Neural cell (in vitro differentiated cells): Measurements from ENCODE around the gene SLC38A7. TPM values are rescaled to one million over a fixed set of nuclear protein-coding genes. Genes with fewer than 3 reads are reported as not detected.

Experiments
- H2AFZ ChIP-seq: fragments of 200-600, 300-800 bp; sonication (generic), shearing (Covaris generic); 2 replicates; pipeline ENCODE4 v1.6.0; 2014; ENCODE audit warnings: low read depth, mild to moderate bottlenecking, antibody characterized with exemption, low read length, moderate library complexity
- H3F3A ChIP-seq: fragments of 200-600 bp; shearing (Covaris generic); 2 replicates; pipeline ENCODE4 v1.6.1; 2016; ENCODE audit warnings: mild to moderate bottlenecking, moderate library complexity, mixed read lengths, antibody characterized with exemption, low read length; ENCODE audit not compliant: insufficient read depth, poor library complexity, severe bottlenecking
- H3K27ac ChIP-seq: fragments of 200-600, 300-800 bp; sonication (generic), shearing (Covaris generic); 2 replicates; pipeline ENCODE4 v1.5.1; 2014; ENCODE audit warnings: mild to moderate bottlenecking, low read length, moderate library complexity
- H3K27me3 ChIP-seq: fragments of 300-800, 200-600 bp; sonication (generic), shearing (Covaris generic); 2 replicates; pipeline ENCODE4 v1.6.0; 2014; ENCODE audit warnings: mild to moderate bottlenecking, low read depth, low read length, moderate library complexity; ENCODE audit not compliant: insufficient read depth
- H3K36me3 ChIP-seq: fragments of 300-800, 200-600 bp; sonication (generic), shearing (Covaris generic); 2 replicates; pipeline ENCODE4 v1.5.1; 2014; ENCODE audit warnings: mild to moderate bottlenecking, antibody characterized with exemption, low read length, moderate library complexity; ENCODE audit not compliant: insufficient read depth
- H3K4me2 ChIP-seq: fragments of 300-800, 200-600 bp; sonication (generic), shearing (Covaris generic); 2 replicates; pipeline ENCODE4 v1.6.0; 2014; ENCODE audit warnings: mild to moderate bottlenecking, low read length
- H3K4me3 ChIP-seq: fragments of 300-800, 200-600 bp; sonication (generic), shearing (Covaris generic); 2 replicates; pipeline ENCODE4 v1.5.1; 2014; ENCODE audit warnings: mild to moderate bottlenecking, low read length, moderate library complexity
- H3K79me2 ChIP-seq: fragments of 200-600 bp; shearing (Covaris generic); replicated peaks from 2 replicates; pipeline ENCODE4 v1.6.0; 2014; ENCODE audit warnings: mild to moderate bottlenecking, low read length, moderate library complexity; ENCODE audit not compliant: insufficient read depth
- H3K9ac ChIP-seq: fragments of 300-800, 200-600 bp; sonication (generic), shearing (Covaris generic); 2 replicates; pipeline ENCODE4 v1.6.1; 2016; ENCODE audit warnings: mild to moderate bottlenecking, low read length, mixed read lengths
- H3K9me2 ChIP-seq: fragments of 200-600 bp; shearing (Covaris generic); 2 replicates; pipeline ENCODE4 v1.6.1; 2016; ENCODE audit warnings: mild to moderate bottlenecking, low read length, mixed read lengths; ENCODE audit not compliant: insufficient read depth
- H3K9me3 ChIP-seq: fragments of 200-600, 300-800 bp; sonication (generic), shearing (Covaris generic); 2 replicates; pipeline ENCODE4 v1.6.1; 2016; ENCODE audit warnings: mild to moderate bottlenecking, mixed run types, low read length, moderate library complexity, mixed read lengths
- H4K20me1 ChIP-seq: fragments of 200-600 bp; shearing (Covaris generic); 2 replicates; pipeline ENCODE4 v1.6.1; 2016; ENCODE audit warnings: mild to moderate bottlenecking, mixed run types; ENCODE audit not compliant: insufficient read depth
- CTCF ChIP-seq: fragments of 450-650 bp; IDR thresholded peaks from 2 replicates; pipeline ENCODE4 v1.5.1; 2014; ENCODE audit warnings: antibody characterized with exemption, mild to moderate bottlenecking, moderate library complexity; ENCODE audit not compliant: poor library complexity, severe bottlenecking
- EP300 ChIP-seq: fragments of 450-650 bp; conservative IDR thresholded peaks from 2 replicates; pipeline ENCODE4 v1.6.1; 2014; ENCODE audit warnings: antibody characterized with exemption, mild to moderate bottlenecking, moderate library complexity; ENCODE audit not compliant: poor library complexity, severe bottlenecking
- EZH2 ChIP-seq: fragments of 200-600, 300-800 bp; shearing (Covaris generic), sonication (generic); IDR thresholded peaks from 2 replicates; pipeline ENCODE4 v1.6.1; 2014; ENCODE audit warnings: antibody characterized with exemption, low read length, borderline replicate concordance, mild to moderate bottlenecking; ENCODE audit not compliant: insufficient read depth, poor library complexity, severe bottlenecking
- MXI1 ChIP-seq: fragments of 450-650 bp; conservative IDR thresholded peaks from 2 replicates; pipeline ENCODE4 v1.6.1; 2014; ENCODE audit warnings: antibody characterized with exemption, mild to moderate bottlenecking; ENCODE audit not compliant: poor library complexity, severe bottlenecking
- POLR2AphosphoS5 ChIP-seq: IDR thresholded peaks from 2 replicates; pipeline ENCODE4 v1.6.1; 2012
- RAD21 ChIP-seq: fragments of 450-650 bp; conservative IDR thresholded peaks from 2 replicates; pipeline ENCODE4 v1.6.1; 2014; ENCODE audit warnings: antibody characterized with exemption, mild to moderate bottlenecking, moderate library complexity
- REST ChIP-seq: IDR thresholded peaks from 2 replicates; pipeline ENCODE4 v1.6.1; 2012; ENCODE audit warnings: borderline replicate concordance
- SMC3 ChIP-seq: fragments of 450-650 bp; conservative IDR thresholded peaks from 2 replicates; pipeline ENCODE4 v1.6.1; 2014; ENCODE audit warnings: antibody characterized with exemption, mild to moderate bottlenecking, moderate library complexity; ENCODE audit not compliant: poor library complexity
- TAF1 ChIP-seq: IDR thresholded peaks from 2 replicates; pipeline ENCODE4 v1.6.1; 2012; ENCODE audit warnings: low read depth
- polyA plus RNA-seq: library from polyadenylated mRNA; depleted of rRNA; stranded (reverse); fragments of >200 nt; gene quantifications from 2 replicates; pipeline ENCODE4 v1.2.3, GENCODE V29; 2014

SLC38A7 gene
- polyA plus RNA-seq, 1 donor from 2014 or later: 10.2 TPM

- H3K79me2 ChIP-seq: no peaks in the 10 kb centered on the region
- no peak overlapping the region for H2AFZ ChIP-seq
- no peak overlapping the region for H3K4me2 ChIP-seq
- H3K9me3 ChIP-seq: no peaks in the 10 kb centered on the region
- no peaks in the 10 kb centered on the region for H3F3A ChIP-seq
- no peaks in the 10 kb centered on the region for H3K36me3 ChIP-seq
- H3K9me2 ChIP-seq: no peaks in the 10 kb centered on the region
- H3K27ac ChIP-seq: no peak overlapping the region
- H4K20me1 ChIP-seq: no peaks in the 10 kb centered on the region
- H3K4me3 ChIP-seq: no peak overlapping the region
- no peak overlapping the region for H3K9ac ChIP-seq
- TF ChIP-seq RAD21 (no peak), CTCF (no peak), SMC3 (no peak), EZH2 (no peak), EP300 (no peak), MXI1 (no peak), POLR2AphosphoS5 (no peak), REST (no peak), TAF1 (no peak)
- H3K27me3 ChIP-seq: no peaks in the 10 kb centered on the region
These were observed 14.6 kb upstream of the SLC38A7 start for GRCh38 chr16:58699151-58699550.

- no peak overlapping the region for H3K4me3 ChIP-seq
- no peaks in the 10 kb centered on the region for H3K9me2 ChIP-seq
- H3K79me2 ChIP-seq: no peaks in the 10 kb centered on the region
- H3K27ac ChIP-seq: no peak overlapping the region
- H2AFZ ChIP-seq: no peak overlapping the region
- no peak overlapping the region for H3K4me2 ChIP-seq
- no peak overlapping the region for H3K9ac ChIP-seq
- no peaks in the 10 kb centered on the region for H3K9me3 ChIP-seq
- H4K20me1 ChIP-seq: no peaks in the 10 kb centered on the region
- no peaks in the 10 kb centered on the region for H3K36me3 ChIP-seq
- H3K27me3 ChIP-seq: no peaks in the 10 kb centered on the region
- no peaks in the 10 kb centered on the region for H3F3A ChIP-seq
- TF ChIP-seq MXI1 (no peak), CTCF (no peak), TAF1 (no peak), SMC3 (no peak), RAD21 (no peak), POLR2AphosphoS5 (no peak), REST (no peak), EZH2 (no peak), EP300 (no peak)
These were observed 10.8 kb upstream of the SLC38A7 start for GRCh38 chr16:58695368-58695767.
